A204.1 (cell line): ENCODE data around the gene PHKG1.
"Not testable (repeated sequence)": the region's sequence is repeated elsewhere in the genome, so short reads cannot be mapped to it uniquely, and the experiment has no call there.

Source experiments
- FAIRE-seq: peaks from 2 replicates; lab custom pipeline; 2012; peaks lifted over from hg19 to GRCh38; lab: Jason Lieb, UNC

PHKG1 gene

DNA sequence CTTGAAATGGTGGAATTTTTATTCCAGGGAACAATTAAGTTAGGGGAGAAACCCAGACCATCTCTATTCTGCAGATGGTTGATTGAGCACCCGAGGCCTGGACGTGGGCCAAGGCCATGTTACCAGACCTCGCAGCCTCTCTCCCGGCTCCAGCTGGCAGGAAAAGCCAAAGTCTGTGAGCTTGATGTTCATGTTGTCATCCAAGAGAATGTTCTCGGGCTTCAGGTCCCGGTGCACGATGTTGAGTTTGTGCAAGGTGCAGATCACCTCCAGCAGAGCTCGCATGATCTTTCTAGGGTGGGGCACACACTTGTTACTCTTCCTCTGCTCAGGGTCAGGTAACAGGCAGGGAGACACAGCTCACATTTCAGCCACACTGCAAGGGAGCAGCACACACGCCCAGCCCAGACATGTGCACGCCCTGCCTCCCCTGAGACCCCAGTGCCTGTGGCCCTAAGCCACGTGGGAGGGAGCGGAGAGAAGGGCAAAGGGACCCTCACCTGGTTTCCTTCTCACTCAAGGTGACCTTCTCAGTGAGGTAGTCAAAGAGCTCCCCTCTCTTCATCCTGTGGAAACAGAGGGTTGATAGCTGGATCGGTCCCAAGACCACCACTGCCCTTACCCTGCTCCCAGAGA is 9.5 kb downstream of the PHKG1 start:
- no peak for FAIRE-seq

DNA sequence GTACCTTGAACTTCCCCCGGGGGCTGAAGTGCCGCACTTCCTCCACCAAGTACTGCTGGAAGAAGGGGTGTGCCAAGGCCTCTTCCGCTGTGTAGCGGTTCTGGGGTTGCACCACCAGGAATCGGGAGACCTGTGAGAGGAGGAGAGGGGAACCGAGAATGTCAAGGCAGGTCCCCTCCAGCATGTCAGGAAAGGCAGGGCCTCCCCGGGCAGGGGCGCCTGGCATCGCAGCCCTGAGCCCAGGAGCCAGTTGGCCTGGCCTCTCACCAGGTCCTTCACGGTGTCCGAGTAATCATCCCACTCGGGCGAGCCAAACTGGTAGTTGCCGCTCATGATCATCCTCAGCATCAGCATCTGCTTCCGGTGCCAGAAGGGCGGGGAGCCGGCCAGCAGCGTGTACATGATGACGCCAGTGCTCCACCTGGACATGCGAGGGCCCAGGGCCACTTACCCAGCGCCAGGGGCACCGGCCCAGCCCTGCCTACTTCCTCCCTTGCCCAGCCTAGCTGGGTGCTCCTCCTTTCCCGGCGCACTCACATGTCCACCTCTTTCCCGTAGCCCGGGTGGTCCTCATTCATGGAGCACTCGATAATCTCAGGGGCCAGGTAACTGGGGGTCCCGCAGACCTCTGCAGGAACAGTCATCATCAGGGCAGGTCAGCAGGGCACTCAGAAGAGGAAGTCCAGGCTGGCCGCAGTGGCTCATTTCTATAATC is 11.0 kb downstream of the PHKG1 start:
- no peak for FAIRE-seq

DNA sequence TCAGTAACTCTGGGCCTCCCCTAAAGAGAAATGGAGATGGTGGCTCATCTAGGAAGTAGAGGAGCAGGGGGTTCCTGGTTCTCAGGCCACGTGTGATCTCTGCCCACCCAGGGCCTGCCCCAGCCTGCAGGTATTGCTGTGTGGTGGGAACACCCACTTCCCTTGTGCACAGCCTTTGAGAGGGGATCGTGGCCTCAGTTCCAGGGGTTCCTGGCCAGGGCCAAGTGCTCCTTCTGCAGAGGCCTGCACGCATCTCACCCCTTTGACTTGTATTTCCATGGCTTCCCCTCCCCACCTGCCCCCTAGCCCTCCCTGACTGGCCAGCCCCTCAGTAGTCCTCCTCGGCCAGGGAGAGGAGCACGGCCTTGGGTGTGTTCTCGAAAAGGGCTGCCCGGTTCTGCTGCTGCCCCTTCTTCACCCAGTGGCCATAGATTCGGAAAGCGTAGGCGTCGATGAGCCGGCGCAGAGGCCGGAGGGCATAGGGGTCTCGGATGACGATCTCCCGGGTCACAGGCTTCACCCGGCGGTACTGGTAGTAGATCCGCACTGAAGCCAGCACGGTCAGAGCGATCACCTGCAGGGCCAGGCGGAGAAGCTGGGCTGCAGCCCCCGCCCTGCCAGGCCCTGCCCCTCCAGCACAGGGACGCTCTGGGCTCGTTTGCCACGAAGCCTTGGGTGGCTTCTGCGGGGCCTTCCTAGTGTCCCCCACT is 11.9 kb downstream of the PHKG1 start:
- not testable (repeated sequence) for FAIRE-seq

DNA sequence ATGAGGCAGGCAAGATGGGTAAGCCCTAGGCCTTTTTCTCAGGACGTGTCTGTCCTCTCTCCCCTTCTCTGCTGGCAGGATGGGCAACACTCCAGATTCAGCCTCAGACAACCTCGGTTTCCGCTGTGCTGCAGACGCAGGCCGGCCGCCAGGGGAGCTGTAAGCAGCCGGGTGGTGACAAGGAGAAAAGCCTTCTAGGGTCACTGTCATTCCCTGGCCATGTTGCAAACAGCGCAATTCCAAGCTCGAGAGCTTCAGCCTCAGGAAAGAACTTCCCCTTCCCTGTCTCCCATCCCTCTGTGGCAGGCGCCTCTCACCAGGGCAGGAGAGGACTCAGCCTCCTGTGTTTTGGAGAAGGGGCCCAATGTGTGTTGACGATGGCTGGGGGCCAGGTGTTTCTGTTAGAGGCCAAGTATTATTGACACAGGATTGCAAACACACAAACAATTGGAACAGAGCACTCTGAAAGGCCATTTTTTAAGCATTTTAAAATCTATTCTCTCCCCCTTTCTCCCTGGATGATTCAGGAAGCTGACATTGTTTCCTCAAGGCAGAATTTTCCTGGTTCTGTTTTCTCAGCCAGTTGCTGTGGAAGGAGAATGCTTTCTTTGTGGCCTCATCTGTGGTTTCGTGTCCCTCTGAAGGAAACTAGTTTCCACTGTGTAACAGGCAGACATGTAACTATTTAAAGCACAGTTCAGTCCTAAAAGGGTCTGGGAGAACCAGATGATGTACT is 13.1 kb downstream of the PHKG1 start:
- no peak for FAIRE-seq

DNA sequence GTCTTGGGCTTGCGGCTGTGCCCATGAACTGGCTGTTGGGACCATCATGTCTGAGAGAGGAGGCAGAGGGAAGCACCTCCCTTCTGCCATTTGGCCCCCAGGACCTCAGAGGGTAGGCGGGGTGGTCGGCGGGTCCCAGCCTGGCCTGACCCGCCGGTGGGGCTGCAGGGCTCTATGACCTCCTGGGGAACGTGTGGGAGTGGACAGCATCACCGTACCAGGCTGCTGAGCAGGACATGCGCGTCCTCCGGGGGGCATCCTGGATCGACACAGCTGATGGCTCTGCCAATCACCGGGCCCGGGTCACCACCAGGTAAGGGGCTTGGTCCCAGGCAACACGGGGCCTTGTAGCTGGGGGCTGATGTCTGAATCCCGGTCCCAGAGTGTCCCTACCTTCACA is 14.6 kb downstream of the PHKG1 start:
- no peak for FAIRE-seq

DNA sequence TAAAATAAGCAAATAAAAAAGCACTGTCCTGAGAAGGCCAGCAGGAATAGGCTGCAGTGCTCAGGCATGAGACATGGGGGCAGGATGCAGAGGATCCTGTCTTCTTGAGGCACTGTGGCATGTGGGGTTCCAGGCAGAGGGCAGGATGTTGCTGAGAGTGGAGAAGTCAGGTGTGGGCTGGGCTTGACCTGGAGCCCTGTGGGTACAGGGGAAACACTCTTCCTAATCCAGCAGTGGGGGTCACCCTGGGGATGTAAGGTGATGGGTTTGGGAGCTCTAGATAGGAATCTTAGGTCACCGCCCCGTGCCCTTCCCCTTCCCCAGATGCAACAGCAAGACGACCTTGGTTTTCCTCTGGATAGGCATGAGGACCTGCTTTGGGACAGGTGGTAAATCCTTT is 15.1 kb downstream of the PHKG1 start:
- FAIRE-seq = no peak

DNA sequence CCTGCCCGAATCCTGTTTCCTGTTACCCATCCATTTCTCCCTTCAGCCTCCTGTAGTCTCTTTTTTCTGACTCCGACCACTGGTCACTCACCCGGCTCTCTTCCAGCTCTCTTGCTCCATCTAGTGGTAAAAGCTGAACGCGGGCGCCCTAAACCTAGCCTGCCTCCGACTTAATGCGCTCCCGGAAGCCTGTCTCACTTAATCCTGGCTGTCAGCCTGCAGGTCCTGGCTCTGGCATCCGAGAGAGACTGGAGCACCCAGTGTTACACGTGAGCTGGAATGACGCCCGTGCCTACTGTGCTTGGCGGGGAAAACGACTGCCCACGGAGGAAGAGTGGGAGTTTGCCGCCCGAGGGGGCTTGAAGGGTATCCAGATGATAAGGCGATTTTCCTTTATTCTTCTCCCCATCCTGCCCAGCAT is 18.4 kb downstream of the PHKG1 start:
- no peak for FAIRE-seq

DNA sequence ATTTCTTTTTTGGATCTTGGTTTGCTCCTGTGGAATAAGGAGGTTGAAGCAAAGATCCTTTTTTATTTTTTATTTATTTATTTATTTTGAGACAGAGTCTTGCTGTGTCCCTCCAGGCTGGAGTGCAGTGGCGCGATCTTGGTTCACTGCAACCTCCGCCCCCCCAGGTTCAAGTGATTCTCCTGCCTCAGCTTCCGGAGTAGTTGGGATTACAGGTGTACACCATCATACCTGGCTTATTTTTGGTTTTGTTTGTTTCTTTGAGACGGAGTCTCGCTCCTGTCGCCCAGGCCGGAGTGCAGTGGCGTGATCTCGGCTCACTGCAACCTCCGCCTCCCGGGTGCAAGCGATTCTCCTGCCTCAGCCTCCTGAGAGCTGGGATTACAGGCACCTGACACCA is 26.4 kb downstream of the PHKG1 start:
- not testable (repeated sequence) for FAIRE-seq

DNA sequence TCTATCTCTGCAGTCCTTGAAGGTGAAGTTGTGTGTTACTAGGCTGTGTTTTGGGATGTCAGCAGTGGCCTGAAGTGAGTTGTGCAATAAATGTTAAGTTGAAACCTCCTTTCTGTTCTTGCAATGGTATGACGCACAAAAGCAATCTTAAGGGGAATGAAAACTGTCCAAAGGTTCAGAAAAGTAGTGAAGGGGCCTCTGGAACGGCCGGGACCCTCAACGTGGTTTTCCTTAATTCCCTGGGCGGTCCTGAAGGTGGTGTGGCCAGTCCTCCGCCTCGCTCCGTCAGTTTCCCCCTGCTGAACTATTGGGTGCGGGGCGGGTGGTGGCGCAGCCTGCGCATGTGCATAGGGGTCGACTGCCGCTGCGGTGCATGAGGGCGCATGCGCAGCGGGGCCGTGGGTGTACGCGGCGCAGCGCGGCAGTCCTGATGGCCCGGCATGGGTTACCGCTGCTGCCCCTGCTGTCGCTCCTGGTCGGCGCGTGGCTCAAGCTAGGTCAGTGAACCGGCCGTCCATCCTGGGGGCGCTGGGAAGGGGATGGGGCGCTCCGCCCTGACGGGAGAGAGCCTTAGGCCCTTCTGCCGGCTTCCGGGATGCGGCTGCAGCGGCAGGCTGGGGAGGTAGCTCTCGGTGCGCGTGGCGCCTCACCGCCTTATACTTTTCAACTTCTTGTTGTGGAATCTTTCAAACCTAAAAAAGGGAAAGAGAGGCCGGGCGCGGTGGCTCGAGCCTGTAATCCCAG is 28.7 kb downstream of the PHKG1 start, which contains the start of gene SUMF2:
SUMF2 (plus strand) TSS at position 405 of the 744 bp plus-strand sequence; CDS start at position 431, 26 bp downstream.
- no peak for FAIRE-seq

DNA sequence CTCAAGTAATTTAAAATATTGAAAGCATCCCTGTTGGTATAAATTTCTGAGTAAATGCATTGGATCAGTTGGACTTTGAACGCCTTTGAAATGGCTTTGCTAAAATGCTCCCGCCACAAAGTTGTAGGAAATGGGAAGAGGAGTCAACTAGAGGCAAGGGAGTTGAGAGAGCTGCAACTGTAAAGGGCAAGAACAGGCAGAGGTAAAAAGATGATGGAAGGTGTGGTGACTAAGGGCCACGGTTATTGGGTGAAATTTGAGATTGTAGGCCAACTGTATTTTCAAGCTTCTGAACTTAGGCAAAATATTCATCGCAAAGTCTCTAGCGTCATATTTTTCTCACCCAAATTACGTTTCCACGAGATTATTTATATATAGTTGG is 29.3 kb downstream of the PHKG1 start:
- no peak for FAIRE-seq

DNA sequence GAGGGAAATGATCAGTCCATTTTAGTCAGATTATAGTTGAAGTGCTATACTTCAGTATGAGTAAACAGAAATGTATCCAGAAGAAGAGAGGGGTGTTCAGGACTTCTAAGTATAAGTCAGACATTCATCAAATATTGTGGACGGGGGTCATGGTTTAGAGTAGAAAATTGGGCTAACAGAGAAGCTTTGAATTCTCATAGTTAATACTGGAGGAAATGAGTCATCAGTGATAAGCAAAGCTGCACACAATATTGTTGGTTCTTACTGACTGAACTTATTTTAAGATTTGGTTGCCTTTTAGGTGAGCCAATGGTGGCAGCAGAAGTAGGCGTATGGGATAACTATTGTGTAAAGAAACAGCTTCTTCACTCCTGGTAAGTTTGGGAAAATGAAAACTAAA is 30.4 kb downstream of the PHKG1 start:
- FAIRE-seq = no peak

DNA sequence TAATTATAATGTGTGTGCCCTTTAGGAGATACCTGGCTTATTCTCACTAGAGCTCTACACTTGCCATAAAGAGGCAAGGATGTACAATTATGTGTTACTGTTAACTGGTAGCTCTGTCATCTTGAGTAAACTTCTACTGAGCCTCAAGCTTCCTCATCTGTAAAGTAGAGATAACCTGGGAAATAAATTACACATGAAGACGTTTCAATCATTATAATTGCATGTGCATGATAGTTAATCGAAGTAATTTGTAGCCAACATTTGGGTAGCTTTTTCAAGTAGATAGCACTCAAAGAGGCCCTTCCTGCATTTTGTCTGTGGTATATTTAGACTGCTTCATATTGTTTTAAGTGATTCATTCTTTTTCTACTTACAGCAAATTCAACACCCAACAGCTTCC is 38.8 kb downstream of the PHKG1 start:
- no peak for FAIRE-seq

DNA sequence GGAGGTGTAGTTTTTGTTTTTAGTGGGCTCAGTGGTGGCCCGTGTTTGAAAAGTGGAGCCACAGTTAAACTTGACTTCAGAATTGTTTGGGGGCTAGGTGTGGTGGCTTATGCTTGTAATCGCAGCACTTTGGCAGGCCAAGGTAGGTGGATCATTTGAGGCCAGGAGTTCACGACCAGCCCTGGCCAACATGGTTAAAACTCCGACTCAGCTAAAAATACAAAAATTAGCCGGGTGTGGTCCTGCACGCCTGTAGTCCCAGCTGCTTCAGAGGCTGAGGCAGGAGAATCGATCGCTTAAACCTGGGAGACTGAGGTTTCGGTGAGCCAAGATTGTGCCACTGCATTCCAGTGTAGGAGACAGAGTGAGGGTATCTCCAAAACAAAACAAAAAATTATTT is 39.4 kb downstream of the PHKG1 start:
- no peak for FAIRE-seq

DNA sequence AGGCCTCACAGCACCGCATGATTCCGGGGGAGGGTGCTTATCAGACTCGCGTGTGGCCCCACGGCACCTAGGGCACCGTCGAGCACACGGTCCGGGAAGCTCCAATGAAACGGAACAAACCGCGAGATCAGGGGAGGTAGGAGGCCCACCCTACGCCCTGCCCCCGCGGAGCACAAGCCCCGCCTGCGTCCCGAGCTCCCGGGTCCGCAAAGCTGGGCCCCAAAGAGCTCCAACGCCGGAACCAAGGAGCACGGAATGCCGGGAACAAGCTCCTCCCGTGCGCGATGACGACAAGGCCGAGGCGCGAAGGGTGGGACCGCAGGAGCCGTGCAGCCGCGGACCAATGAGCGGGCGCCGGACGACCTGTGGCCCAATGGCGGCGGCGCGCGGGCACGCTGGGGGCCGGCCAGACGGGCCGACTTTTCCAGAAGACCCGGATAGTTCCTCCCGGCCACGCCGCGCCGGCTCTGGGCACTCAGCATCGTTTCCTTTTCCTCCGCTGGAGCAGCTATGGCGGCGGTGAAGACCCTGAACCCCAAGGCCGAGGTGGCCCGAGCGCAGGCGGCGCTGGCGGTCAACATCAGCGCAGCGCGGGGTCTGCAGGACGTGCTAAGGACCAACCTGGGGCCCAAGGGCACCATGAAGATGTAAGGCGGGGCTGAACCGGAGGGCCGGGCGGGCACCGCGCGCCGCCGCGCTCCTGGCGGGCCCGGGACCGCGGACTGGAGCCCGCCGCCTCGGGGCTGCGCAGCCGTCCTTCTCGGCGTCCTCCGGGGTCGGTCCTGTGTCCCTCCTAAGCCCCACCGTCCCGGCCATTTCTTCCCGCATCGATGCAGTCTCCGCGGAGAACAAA is 41.2 kb downstream of the PHKG1 start, which contains the start of the genes CCT6A and PSPH:
CCT6A (plus strand) TSS at position 427 of the 853 bp plus-strand sequence; CDS start at position 511, 84 bp downstream.
PSPH (minus strand) TSS at position 106 of the 853 bp plus-strand sequence. CDS start 30,232 bp downstream, outside the sequence.
- FAIRE-seq = peak; percentile 93

DNA sequence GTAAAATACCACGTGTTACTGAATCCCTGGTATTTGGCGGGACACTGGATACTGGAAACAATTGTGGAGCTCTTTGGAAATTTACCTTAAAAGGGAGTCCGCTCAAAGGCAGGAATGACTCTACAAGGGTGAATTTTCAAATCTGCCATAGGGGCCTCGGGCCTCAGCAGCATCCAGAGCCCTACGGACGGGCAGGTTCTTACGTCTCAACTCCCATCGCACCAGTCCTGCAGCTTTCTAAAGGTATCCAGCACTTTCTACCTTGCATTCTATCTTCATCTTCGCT is 41.8 kb downstream of the PHKG1 start:
- no peak for FAIRE-seq

DNA sequence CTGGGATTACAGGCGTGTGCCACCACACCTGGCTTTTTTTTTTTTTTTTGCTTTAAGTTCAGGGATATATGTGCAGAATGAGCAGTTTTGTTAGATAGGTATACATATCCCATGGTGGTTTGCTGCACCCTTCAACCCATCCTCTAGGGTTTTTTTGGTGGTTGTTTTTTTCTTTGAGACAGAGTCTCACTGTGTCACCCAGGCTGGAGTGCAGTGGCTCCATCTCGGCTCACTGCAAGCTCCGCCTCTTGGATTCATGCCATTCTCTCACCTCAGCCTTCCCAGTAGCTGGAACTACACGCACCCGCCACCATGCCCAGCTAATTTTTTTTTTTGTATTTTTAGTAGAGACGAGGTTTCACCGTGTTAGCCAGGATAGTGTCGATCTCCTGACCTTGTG is 44.0 kb downstream of the PHKG1 start:
- FAIRE-seq = not testable (repeated sequence)

DNA sequence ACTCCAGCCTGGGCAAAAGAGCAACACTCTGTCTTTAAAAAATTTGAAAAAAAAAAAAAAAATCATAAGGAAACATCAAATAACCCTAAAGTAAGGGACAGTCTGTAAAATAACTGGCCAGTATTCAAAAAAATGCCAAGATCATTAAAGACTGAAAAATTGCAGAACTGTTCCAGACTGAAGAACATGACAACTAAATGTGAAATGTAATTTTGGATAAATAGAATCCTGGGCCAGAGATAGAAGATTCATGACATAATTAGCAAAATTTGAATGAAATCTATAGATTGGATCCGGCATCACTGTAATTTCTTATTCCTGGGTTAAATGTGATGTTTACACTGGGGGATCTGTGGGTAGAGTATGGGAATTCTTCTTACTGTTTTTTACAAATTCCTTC is 44.5 kb downstream of the PHKG1 start:
- no peak for FAIRE-seq

DNA sequence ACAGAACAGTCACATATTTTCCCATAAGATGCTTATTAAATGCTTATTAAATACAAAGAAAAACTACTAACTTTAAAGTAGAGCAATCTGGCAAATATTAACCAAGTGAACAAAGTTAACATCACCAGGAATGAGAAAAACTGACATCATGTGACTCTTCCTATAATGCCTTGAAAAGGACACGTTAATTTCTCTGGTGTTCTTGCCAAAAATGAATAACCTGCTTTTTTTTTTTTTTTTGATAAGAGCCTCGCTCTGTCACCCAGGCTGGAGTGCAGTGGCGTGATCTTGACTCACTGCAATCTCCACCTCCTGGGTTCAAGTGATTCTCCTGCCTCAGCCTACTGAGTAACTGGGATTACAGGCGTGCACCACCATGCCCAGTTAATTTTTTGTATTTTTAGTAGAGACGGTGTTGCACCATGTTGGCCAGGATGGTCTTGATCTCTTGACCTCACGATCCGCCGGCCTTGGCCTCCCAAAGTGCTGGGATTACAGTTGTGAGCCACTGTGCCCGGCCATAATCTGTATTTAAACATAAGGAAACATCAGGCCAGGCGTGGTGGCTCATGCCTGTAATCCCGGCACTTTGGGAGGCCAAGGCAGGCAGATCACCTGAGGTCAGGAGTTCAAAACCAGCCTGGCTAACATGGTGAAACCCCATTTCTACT is 45.2 kb downstream of the PHKG1 start:
- FAIRE-seq = not testable (repeated sequence)

DNA sequence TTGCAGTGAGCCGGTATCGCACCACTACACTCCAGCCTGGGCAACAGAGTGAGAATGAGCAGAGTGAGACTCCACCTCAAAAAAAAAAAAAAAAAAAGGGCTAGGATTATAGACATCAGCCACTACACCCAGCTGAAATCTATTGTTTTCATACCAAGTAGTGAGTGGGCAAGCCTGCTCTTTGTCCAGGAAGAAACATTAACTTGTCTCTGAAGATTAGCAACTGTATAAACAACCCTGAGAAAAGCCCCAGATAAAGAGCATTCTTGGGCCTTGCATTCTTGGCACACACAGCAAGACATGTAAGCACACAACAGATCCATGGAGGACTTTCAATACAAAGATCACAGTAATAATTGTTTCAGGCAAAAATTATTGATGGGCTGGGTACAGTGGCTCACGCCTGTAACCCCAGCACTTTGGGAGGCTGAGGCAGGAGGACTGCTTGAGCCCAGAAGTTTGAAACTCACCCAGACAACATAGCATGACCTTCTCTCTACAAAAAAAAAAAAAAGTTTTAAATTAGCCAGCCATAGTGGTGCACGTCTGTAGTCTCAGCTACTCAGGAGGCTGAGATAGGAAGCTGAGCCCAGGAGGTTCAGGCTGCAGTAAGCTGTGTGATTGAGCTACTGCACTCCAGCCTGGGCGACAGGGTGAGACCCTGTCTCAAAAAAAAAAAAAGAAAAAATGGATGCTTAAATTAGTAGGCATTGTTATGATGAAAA is 45.9 kb downstream of the PHKG1 start:
- FAIRE-seq = no peak

DNA sequence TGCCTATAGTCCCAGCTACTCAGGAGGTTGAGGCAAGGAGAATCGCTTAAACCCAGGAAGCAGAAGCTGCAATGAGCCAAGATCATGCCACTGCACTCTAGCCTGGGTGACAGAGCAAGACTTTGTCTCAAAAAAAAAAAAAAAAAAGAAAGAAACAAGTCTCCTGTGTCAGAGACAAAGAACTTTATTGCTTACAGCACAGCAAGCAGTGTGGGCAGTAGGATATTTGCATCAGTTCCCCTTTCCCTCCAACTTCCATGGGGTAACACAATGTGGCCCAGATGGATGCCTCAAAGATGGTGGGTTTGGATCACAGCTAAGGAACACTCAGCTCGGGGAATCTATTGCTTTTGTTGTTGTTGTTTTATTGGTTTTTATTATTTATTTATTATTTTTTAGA is 47.0 kb downstream of the PHKG1 start:
- not testable (repeated sequence) for FAIRE-seq
